K562 (cell line): ENCODE data around the gene ARL2. TPM values are rescaled to one million over a fixed set of nuclear protein-coding genes. Genes with fewer than 3 reads are reported as not detected.

ENCODE experiments used
- GTF2A2 ChIP-seq: IDR thresholded peaks from 2 replicates; pipeline ENCODE4 v1.6.1; 2016; ENCODE audit warnings: mild to moderate bottlenecking, missing genetic modification characterization, missing compliant biosample characterization
- JUND ChIP-seq, 2 experiments: IDR thresholded peaks; 2 replicates in 1 of 2; 3 replicates in 1 of 2; pipeline ENCODE4 v1.6.1; 2011; ENCODE audit warnings: borderline replicate concordance in 2 of 2, low read depth in 2 of 2, low read length in 2 of 2, improper control_type of control experiment in 1 of 2, missing biosample characterization in 1 of 2, missing genetic modification characterization in 1 of 2, missing genetic modification reagents in 1 of 2
- ZC3H4 ChIP-seq: sonication (generic); formaldehyde crosslinking; IDR thresholded peaks from 2 replicates; pipeline ENCODE4 v1.9.0; 2021; ENCODE audit warnings: missing genetic modification reagents, borderline replicate concordance
- polyA plus RNA-seq, 8 experiments: library from polyadenylated mRNA; depleted of rRNA in 4 of 8; stranded (reverse) in 5 of 8; unstranded in 3 of 8; fragments of >200 nt; fragmentation: Nextera tagmentation in 2 of 8; fragmentation: Illumina TruSeq in 1 of 8; extraction: Ambion mirVana in 2 of 8; extraction: Trizol in 1 of 8; gene quantifications; 2 replicates each; pipeline versions ENCODE4 v1.2.1 to v1.2.3, GENCODE V29; 2011 to 2014; ENCODE audit warnings: inconsistent platforms in 1 of 8, missing spikeins in 1 of 8
- total RNA-seq, 7 experiments: library from RNA; depleted of rRNA in 6 of 7; stranded (reverse); fragments of >200 nt in 6 of 7; fragmentation: Illumina TruSeq in 2 of 7; extraction: Trizol in 2 of 7; gene quantifications; 2 replicates each; pipeline versions ENCODE4 v1.2.1 to v1.2.3, GENCODE V29; 2011 to 2021; ENCODE audit warnings: low replicate concordance in 1 of 7
- TF ChIP-seq, protein P1 (sequence below): fragments of 250-450 bp; sonication (Bioruptor Pico); IDR thresholded peaks from 2 replicates; pipeline ENCODE4 v1.4.0; 2020; ENCODE audit warnings: borderline replicate concordance
- TF ChIP-seq, protein P2 (sequence below), 2 experiments: fragments of 450-650 bp; IDR thresholded peaks; 2 replicates each; pipeline ENCODE4 v1.6.1; 2016
- TF ChIP-seq, protein P3 (sequence below): fragments of 450-650 bp; IDR thresholded peaks from 2 replicates; pipeline ENCODE4 v1.6.1; 2016; ENCODE audit warnings: mild to moderate bottlenecking, moderate library complexity

The ARL2 gene
- total and polyA plus RNA-seq, 9 of the 15 experiments (the other 6 are each of a cell fraction or from before 2014, with no cell fraction given) = 5.7 to 154 (median 92.2) TPM

DNA sequence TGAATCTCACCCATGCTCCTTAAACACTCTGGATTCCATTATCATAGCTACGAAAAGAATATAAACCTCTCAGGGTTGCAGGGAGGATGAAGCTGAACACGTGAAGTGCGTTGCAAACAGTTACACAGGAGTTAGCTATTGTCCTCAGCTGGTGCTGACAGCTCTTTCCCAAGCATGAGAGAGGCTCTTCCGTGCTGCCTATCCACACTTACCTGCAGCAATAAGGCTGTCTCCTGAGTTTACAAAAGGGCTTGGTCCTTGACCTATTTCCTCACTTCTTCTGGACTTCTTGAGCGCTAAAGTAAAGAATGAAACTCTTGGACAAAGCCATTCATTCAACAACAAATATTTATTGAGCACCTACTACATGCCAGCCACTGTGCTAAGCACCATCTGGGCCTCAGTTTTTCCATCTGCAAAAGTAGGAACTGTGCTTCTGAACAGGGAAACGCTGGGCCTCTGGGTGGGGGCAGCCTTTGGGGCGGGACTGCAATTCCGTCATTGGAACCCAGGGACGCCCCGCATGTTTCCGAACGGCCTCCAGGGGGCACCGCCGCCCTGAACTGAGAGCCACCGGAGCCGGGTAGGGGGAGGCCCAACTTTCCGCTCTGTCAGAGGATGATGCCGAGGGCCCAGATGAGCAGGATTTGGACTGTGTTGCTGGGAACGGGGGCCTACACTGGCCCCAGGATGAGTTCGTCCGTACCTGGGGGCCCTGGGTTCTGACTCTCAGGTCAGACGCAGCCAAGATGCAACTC is 651 bp upstream of the ARL2 start (continued):
- TF ChIP-seq, protein P1, sequence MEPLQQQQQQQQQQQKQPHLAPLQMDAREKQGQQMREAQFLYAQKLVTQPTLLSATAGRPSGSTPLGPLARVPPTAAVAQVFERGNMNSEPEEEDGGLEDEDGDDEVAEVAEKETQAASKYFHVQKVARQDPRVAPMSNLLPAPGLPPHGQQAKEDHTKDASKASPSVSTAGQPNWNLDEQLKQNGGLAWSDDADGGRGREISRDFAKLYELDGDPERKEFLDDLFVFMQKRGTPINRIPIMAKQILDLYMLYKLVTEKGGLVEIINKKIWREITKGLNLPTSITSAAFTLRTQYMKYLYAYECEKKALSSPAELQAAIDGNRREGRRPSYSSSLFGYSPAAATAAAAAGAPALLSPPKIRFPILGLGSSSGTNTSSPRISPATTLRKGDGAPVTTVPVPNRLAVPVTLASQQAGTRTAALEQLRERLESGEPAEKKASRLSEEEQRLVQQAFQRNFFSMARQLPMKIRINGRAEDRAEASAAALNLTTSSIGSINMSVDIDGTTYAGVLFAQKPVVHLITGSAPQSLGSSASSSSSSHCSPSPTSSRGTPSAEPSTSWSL = no peak
- TF ChIP-seq, protein P2, sequence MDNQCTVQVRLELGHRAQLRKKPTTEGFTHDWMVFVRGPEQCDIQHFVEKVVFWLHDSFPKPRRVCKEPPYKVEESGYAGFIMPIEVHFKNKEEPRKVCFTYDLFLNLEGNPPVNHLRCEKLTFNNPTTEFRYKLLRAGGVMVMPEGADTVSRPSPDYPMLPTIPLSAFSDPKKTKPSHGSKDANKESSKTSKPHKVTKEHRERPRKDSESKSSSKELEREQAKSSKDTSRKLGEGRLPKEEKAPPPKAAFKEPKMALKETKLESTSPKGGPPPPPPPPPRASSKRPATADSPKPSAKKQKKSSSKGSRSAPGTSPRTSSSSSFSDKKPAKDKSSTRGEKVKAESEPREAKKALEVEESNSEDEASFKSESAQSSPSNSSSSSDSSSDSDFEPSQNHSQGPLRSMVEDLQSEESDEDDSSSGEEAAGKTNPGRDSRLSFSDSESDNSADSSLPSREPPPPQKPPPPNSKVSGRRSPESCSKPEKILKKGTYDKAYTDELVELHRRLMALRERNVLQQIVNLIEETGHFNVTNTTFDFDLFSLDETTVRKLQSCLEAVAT (IDR thresholded peaks at IDR 0.05) = no peak; a peak in 1 of 4 replicates
- TF ChIP-seq, protein P3, sequence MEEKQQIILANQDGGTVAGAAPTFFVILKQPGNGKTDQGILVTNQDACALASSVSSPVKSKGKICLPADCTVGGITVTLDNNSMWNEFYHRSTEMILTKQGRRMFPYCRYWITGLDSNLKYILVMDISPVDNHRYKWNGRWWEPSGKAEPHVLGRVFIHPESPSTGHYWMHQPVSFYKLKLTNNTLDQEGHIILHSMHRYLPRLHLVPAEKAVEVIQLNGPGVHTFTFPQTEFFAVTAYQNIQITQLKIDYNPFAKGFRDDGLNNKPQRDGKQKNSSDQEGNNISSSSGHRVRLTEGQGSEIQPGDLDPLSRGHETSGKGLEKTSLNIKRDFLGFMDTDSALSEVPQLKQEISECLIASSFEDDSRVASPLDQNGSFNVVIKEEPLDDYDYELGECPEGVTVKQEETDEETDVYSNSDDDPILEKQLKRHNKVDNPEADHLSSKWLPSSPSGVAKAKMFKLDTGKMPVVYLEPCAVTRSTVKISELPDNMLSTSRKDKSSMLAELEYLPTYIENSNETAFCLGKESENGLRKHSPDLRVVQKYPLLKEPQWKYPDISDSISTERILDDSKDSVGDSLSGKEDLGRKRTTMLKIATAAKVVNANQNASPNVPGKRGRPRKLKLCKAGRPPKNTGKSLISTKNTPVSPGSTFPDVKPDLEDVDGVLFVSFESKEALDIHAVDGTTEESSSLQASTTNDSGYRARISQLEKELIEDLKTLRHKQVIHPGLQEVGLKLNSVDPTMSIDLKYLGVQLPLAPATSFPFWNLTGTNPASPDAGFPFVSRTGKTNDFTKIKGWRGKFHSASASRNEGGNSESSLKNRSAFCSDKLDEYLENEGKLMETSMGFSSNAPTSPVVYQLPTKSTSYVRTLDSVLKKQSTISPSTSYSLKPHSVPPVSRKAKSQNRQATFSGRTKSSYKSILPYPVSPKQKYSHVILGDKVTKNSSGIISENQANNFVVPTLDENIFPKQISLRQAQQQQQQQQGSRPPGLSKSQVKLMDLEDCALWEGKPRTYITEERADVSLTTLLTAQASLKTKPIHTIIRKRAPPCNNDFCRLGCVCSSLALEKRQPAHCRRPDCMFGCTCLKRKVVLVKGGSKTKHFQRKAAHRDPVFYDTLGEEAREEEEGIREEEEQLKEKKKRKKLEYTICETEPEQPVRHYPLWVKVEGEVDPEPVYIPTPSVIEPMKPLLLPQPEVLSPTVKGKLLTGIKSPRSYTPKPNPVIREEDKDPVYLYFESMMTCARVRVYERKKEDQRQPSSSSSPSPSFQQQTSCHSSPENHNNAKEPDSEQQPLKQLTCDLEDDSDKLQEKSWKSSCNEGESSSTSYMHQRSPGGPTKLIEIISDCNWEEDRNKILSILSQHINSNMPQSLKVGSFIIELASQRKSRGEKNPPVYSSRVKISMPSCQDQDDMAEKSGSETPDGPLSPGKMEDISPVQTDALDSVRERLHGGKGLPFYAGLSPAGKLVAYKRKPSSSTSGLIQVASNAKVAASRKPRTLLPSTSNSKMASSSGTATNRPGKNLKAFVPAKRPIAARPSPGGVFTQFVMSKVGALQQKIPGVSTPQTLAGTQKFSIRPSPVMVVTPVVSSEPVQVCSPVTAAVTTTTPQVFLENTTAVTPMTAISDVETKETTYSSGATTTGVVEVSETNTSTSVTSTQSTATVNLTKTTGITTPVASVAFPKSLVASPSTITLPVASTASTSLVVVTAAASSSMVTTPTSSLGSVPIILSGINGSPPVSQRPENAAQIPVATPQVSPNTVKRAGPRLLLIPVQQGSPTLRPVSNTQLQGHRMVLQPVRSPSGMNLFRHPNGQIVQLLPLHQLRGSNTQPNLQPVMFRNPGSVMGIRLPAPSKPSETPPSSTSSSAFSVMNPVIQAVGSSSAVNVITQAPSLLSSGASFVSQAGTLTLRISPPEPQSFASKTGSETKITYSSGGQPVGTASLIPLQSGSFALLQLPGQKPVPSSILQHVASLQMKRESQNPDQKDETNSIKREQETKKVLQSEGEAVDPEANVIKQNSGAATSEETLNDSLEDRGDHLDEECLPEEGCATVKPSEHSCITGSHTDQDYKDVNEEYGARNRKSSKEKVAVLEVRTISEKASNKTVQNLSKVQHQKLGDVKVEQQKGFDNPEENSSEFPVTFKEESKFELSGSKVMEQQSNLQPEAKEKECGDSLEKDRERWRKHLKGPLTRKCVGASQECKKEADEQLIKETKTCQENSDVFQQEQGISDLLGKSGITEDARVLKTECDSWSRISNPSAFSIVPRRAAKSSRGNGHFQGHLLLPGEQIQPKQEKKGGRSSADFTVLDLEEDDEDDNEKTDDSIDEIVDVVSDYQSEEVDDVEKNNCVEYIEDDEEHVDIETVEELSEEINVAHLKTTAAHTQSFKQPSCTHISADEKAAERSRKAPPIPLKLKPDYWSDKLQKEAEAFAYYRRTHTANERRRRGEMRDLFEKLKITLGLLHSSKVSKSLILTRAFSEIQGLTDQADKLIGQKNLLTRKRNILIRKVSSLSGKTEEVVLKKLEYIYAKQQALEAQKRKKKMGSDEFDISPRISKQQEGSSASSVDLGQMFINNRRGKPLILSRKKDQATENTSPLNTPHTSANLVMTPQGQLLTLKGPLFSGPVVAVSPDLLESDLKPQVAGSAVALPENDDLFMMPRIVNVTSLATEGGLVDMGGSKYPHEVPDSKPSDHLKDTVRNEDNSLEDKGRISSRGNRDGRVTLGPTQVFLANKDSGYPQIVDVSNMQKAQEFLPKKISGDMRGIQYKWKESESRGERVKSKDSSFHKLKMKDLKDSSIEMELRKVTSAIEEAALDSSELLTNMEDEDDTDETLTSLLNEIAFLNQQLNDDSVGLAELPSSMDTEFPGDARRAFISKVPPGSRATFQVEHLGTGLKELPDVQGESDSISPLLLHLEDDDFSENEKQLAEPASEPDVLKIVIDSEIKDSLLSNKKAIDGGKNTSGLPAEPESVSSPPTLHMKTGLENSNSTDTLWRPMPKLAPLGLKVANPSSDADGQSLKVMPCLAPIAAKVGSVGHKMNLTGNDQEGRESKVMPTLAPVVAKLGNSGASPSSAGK = no peak
- TF ChIP-seq ZC3H4 (CRISPR knock-in tag) = no peak; the same call in 1 of the 2 replicates
- TF ChIP-seq JUND (IDR thresholded peaks at IDR 0.05; ENCODE audit: borderline replicate concordance, low read depth, low read length) = peak; percentile 69; the same call in 1 of the 2 replicates
- TF ChIP-seq JUND (tag; IDR thresholded peaks at IDR 0.05; ENCODE audit: borderline replicate concordance, low read depth, low read length) = peak; percentile 73; the same call in 1 of the 3 replicates
- no peak for TF ChIP-seq GTF2A2 (tag)
